ENCODE results near the gene SPATA4.

GRCh38 chr4:176134670-176135069 lies 60.7 kb downstream of the SPATA4 start:
- no peak for TF ChIP-seq POLR2A (IDR thresholded peaks at IDR 0.05; ENCODE audit: low read depth, low read length)
- TF ChIP-seq RAD21 (IDR thresholded peaks at IDR 0.05; ENCODE audit: low read length): no peak
- no peak for TF ChIP-seq CTCF (conservative IDR thresholded peaks at IDR 0.05; ENCODE audit: low read depth, low read length)
